ENCODE data around the gene DYNC2LI1.

Gene DYNC2LI1

GRCh38 chr2:43842866-43843226 lies 69.0 kb downstream of the DYNC2LI1 start:
- no peak for DNase-seq (ENCODE audit: low read depth in 2 of 3, low spot score in 1 of 3)

- DNase-seq (ENCODE audit: low read depth in 2 of 3, low spot score in 1 of 3), result no peak
Observed at GRCh38 chr2:43845181-43845580, 71.3 kb downstream of the DYNC2LI1 start.

GRCh38 chr2:43846140-43846793 lies 72.4 kb downstream of the DYNC2LI1 start:
- DNase-seq (ENCODE audit: low read depth in 2 of 3, low spot score in 1 of 3), result no peak

GRCh38 chr2:43848214-43848613 lies 74.4 kb downstream of the DYNC2LI1 start:
- DNase-seq (ENCODE audit: low read depth in 2 of 3, low spot score in 1 of 3), result no peak

DNA sequence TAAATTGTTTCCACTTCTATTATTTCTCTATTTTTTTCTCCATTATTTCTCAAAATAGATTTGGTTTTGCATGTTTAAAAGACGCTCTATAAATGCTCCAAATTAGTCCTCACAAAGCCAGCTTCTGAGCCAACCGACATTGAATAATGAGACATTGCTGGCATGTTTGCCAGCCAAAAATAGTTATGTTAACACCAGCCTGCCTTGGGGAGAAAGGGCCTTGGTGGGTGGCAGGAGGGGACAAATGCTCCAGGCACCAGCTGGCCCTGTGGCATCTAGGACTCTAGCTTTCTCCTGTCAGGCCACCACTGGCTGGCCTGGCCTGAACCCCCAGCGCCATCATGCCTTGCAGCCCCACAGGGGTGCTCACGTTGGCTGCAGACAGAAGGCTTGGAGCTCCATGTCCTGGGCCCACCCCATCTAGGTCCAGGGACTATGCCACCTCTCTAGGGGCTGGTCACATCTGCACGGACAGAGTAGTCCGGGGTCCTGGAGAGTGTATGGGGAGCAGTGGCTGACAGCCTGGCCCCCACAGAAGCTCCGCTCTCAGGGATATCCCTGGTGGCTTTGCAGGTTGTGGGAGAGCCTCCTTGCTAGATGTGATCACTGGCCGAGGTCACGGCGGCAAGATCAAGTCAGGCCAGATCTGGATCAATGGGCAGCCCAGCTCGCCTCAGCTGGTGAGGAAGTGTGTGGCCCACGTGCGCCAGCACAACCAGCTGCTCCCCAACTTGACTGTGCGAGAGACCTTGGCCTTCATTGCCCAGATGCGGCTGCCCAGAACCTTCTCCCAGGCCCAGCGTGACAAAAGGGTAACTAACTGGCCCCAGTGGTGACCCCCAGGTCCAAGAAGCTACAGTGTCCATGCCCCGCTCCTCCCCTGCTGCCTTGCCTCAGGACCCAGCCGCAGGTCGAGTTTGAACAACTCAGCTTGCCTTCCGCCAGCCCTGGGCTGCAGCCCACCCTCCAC lies 77.5 kb downstream of the DYNC2LI1 start:
- no peak for DNase-seq (ENCODE audit: low read depth in 2 of 3, low spot score in 1 of 3)

- no peak for DNase-seq (ENCODE audit: low read depth in 2 of 3, low spot score in 1 of 3)
Observed at GRCh38 chr2:43852196-43852730, 78.4 kb downstream of the DYNC2LI1 start.

DNA sequence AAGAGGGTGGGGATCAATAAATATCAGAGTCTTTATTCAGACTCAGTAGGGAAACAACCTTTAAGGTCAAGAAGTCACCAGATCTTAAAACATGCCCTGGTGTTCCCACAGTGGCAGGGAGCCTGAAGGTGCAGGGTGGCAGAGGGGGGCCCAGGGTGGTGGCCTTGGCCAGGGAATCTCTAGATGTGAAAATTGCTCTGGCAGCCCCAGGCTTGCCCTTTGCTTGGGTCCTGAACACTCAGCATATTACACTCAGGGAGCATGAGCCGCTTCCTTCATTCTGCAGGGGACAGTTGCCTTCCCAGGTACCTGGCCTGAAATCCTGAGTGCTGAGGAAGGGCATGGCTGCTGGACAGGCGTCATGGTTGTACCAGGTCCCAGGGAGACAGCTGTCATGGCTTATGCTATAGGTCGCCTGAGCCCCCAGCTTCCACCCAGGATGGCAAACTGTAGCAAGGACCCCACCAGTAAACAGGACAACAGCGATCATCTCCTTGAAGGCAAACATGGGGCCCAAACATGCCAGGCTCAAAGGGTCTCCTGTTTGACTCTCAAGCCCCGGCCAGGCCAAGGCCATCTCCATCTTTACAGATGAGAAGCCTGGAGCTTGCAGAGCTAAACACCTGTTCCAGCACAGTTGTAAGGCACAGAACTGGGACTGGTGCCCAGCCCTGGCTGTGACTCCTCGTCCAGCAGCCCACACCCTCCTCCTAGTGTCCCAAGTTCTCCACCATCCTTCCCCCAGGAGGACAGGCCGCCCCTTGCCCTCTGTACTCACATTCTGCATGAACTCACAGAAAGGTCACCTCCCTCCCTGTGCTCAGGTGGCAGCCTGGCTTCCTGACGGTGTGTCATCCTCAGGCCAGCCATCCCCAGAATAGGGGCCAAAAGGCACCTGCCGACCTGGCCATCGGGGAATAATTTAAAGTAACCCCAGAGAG lies 79.6 kb downstream of the DYNC2LI1 start:
- no peak for DNase-seq (ENCODE audit: low read depth in 2 of 3, low spot score in 1 of 3)

DNA sequence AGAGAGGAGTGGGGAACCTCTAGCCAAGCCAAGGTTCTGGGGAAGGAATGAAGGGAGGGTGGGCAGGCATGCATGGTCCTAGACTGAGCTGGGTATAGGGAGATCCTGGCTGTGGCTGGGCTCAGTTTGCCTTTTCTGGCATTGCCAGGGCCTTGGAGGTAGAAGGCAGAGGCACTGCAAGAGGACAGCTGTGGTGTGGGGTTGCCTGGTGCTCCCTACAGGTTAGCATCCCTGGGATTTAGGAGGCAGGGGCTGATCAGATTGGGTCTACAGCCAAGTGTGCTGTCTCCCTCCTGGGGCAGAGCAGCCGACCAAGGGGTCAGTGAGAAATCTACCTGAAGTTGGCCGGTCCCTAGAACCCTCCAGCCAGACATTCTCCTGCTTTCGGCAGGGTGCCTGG lies 80.8 kb downstream of the DYNC2LI1 start:
- no peak for DNase-seq (ENCODE audit: low read depth in 2 of 3, low spot score in 1 of 3)

GRCh38 chr2:43855292-43855691 lies 81.5 kb downstream of the DYNC2LI1 start:
- DNase-seq (ENCODE audit: low read depth in 2 of 3, low spot score in 1 of 3), result no peak
